Measurements from ENCODE around the gene IFNK.

IFNK gene

DNA sequence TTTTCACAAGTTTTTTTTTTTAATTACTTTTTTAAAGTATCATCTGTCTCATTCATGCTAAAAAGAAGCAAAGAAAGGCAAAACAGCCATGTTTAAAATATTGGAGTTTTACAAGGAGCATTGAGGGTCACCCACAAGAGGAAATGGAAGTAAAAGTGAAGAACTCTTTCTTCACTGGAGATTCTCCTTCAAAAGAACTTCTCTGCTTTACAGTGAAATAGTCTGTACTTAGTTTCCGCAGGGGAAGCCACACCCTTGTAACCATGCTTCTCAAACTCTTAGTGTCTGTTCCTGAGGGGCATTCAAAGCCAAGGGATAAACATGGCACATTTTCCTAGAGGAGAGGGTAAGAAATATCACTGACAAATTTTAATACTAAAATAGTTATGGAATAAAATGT, 40.6 kb downstream of the IFNK start:
- TF ChIP-seq, protein P1, sequence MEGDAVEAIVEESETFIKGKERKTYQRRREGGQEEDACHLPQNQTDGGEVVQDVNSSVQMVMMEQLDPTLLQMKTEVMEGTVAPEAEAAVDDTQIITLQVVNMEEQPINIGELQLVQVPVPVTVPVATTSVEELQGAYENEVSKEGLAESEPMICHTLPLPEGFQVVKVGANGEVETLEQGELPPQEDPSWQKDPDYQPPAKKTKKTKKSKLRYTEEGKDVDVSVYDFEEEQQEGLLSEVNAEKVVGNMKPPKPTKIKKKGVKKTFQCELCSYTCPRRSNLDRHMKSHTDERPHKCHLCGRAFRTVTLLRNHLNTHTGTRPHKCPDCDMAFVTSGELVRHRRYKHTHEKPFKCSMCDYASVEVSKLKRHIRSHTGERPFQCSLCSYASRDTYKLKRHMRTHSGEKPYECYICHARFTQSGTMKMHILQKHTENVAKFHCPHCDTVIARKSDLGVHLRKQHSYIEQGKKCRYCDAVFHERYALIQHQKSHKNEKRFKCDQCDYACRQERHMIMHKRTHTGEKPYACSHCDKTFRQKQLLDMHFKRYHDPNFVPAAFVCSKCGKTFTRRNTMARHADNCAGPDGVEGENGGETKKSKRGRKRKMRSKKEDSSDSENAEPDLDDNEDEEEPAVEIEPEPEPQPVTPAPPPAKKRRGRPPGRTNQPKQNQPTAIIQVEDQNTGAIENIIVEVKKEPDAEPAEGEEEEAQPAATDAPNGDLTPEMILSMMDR (IDR thresholded peaks at IDR 0.05; ENCODE audit: control insufficient read depth, insufficient read depth, low read depth, low read length, missing control alignments) = no peak
- DNase-seq (ENCODE audit: low read depth) = no peak
- no peak overlapping the region for H3K4me3 ChIP-seq (ENCODE audit: control insufficient read depth, low read depth, low read length)

DNA sequence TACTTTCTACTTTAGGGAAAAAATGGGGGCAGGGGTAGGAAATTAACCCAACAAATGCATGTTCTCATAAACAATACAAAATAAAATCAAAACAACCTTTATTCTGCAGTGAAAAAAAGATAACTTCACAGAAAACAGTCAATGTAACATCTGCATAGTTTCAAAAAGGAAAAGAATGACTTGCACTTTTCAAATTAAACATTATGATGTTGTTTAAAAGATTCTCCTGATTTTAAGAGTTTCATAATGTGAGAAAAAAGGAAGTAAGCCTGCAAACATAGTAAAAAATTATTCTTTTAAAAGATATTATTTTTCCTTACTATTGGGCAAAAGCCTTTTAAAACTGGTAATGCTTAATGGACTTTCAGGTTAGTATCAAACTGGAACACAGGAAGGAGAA, 41.6 kb downstream of the IFNK start:
- TF ChIP-seq, protein P1 (IDR thresholded peaks at IDR 0.05; ENCODE audit: control insufficient read depth, insufficient read depth, low read depth, low read length, missing control alignments) = no peak

DNA sequence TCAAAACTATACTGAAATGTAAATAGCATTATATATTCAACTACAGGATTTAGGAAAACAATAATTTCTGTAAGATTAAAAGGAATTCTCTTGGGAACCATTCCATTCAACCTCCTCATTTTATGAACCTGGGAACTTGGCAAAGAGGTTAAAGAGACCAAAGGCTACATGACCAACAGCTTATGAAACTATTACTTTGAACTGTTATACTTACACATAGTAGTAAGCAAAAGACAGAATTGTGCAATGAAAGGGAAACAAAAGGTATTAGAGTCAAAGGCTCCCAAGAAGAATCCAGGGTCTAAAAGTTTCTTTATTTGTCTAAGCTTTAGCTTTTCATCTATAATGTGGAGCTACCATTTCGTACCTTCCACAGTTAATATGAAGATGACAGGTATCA, 42.0 kb downstream of the IFNK start:
- TF ChIP-seq, protein P1 (IDR thresholded peaks at IDR 0.05; ENCODE audit: control insufficient read depth, insufficient read depth, low read depth, low read length, missing control alignments) = no peak
- no peak overlapping the region for H3K4me3 ChIP-seq (ENCODE audit: control insufficient read depth, low read depth, low read length)
- DNase-seq (ENCODE audit: low read depth) = no peak

More for the DNA sequence above, 41.6 kb downstream of the IFNK start:
- DNase-seq (ENCODE audit: low read depth) = no peak
- no peak overlapping the region for H3K4me3 ChIP-seq (ENCODE audit: control insufficient read depth, low read depth, low read length)

DNA sequence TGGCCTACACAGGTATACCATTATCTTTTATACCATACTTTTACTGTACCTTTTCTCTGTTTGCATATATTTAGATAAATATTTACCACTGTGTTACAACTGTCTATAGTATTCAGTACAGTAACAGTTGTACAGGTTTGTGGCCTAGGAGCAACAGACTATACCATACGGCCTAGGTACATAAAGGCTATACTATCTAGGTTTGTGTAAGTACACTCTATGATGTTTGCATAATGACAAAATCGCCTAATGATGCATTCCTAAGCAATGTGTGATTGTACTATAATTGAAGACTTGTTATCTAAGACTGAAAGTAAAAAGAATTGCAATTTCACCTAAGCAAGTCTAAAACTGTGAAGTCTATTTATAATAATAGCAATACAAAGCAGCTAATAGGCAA, 45.3 kb downstream of the IFNK start:
- no peak overlapping the region for H3K4me3 ChIP-seq (ENCODE audit: control insufficient read depth, low read depth, low read length)
- no peak for DNase-seq (ENCODE audit: low read depth)

DNA sequence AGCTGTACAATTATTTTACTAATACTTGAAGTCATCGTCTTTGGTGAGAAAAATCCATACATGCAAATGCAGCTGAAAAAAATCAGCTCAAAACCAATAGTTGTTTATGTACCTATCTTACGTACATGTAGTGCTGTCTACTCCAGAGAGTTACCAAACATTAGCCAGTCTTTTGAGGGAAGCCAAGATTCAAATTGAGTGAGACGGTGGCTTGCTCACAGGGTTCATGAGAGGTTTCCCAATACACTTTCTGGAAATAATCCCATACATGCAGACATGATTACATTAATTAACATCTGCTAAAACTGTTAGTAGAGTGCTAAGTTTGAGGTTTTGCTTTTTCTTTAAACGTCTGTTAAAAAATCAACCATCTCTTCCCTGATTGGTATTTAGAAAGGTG, 46.9 kb downstream of the IFNK start:
- no peak for DNase-seq (ENCODE audit: low read depth)
- H3K4me3 ChIP-seq (ENCODE audit: control insufficient read depth, low read depth, low read length) = no peak overlapping the region
- TF ChIP-seq, protein P1 (IDR thresholded peaks at IDR 0.05; ENCODE audit: control insufficient read depth, insufficient read depth, low read depth, low read length, missing control alignments) = no peak

More for the DNA sequence above, 45.3 kb downstream of the IFNK start:
- TF ChIP-seq, protein P1 (IDR thresholded peaks at IDR 0.05; ENCODE audit: control insufficient read depth, insufficient read depth, low read depth, low read length, missing control alignments) = no peak

DNA sequence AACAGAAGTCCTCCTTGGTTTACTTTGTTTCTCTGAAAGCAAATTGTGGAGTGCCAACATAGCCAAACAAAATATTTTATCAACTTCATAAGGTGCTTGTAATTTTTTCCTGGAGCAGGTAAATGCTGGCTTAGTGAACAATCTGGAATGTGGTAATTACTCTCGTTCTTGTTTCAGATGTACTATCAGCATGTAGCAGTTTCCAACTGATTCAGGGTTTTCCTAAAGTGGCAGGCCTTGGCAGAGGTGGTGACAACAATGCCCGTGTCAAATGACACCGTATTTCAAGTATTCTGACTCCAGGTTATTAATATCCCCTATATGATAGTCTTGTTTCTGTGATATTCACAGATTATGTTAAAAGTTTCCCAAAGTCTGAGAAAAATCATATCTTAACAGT, 48.0 kb downstream of the IFNK start:
- TF ChIP-seq, protein P1 (IDR thresholded peaks at IDR 0.05; ENCODE audit: control insufficient read depth, insufficient read depth, low read depth, low read length, missing control alignments) = no peak
- DNase-seq (ENCODE audit: low read depth) = no peak

DNA sequence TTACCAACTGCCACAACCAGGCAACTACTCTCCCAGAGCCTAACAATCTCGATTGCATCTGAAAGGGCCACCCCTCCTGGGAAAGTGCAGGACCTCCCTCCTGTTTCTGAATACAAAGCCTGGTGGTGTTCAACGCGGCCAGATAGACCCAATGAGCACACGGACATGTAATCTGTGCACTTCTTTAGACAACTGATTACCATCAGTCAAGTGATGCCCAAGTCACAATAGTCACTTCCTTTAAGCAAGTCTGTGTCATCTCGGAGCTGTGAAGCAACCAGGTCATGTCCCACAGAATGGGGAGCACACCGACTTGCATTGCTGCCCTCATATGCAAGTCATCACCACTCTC, 48.5 kb downstream of the IFNK start:
- H3K4me3 ChIP-seq (ENCODE audit: control insufficient read depth, low read depth, low read length) = peak overlapping the region; percentile 70
- TF ChIP-seq, protein P1 (IDR thresholded peaks at IDR 0.05; ENCODE audit: control insufficient read depth, insufficient read depth, low read depth, low read length, missing control alignments) = no peak
- DNase-seq (ENCODE audit: low read depth) = no peak

More for the DNA sequence above, 48.0 kb downstream of the IFNK start:
- no peak overlapping the region for H3K4me3 ChIP-seq (ENCODE audit: control insufficient read depth, low read depth, low read length)

Measured in AG09309 (cell line).